Endothelial cell of umbilical vein (primary cell): ENCODE results near the gene TSHZ1. TPM values are rescaled to one million over a fixed set of nuclear protein-coding genes. Genes with fewer than 3 reads are reported as not detected.

ENCODE experiments used
- BruUV-seq: library from RNA; stranded (reverse); fragments of 400-500 nt; replicated peaks from 2 replicates; lab custom pipeline; 2021; lab: Mats Ljungman, UMichigan
- CTCF ChIA-PET: fragments of 300-600, 350-600 bp; sonication (Branson Sonifier 250); formaldehyde crosslinking; loops from one replicate; lab custom pipeline; 2021; ENCODE audit warnings: antibody characterized with exemption, inconsistent platforms; lab: Charles Lee
- POLR2A ChIA-PET: fragments of 300-600, 350-600 bp; sonication (Branson Sonifier 250); formaldehyde crosslinking; loops from one replicate; lab custom pipeline; 2021; ENCODE audit warnings: antibody characterized with exemption, inconsistent platforms; lab: Charles Lee
- DNase-seq: peaks from one replicate; pipeline ENCODE4 v3.0.0-alpha.2; 2011; ENCODE audit warnings: low read depth, low spot score
- FAIRE-seq: peaks from 2 replicates; lab custom pipeline; 2011; peaks lifted over from hg19 to GRCh38; lab: Jason Lieb, UNC
- H2AFZ ChIP-seq: 2 replicates; pipeline ENCODE4 v1.6.0; 2012; ENCODE audit warnings: low read depth, low read length, control low read depth, inconsistent platforms
- H3K27ac ChIP-seq: 2 replicates; pipeline ENCODE4 v1.5.1; 2011; ENCODE audit warnings: low read depth, mild to moderate bottlenecking, control low read depth, low read length, moderate library complexity; ENCODE audit not compliant: insufficient read depth
- H3K27me3 ChIP-seq, 2 experiments: 2 replicates each; pipeline versions ENCODE4 v1.6.0 to v1.6.1; 2011; ENCODE audit warnings: low read length in 2 of 2, mixed read lengths in 1 of 2; ENCODE audit not compliant: control insufficient read depth in 2 of 2, insufficient read depth in 2 of 2
- H3K36me3 ChIP-seq, 2 experiments: 2 replicates in 1 of 2; 3 replicates in 1 of 2; pipeline ENCODE4 v1.5.1; 2011; ENCODE audit warnings: low read length in 2 of 2, mild to moderate bottlenecking in 1 of 2, moderate library complexity in 1 of 2; ENCODE audit not compliant: control insufficient read depth in 2 of 2, insufficient read depth in 2 of 2; ENCODE audit errors: extremely low read depth in 1 of 2
- H3K4me1 ChIP-seq: 3 replicates; pipeline ENCODE4 v1.5.1; 2011; ENCODE audit warnings: mild to moderate bottlenecking, low read length; ENCODE audit not compliant: control insufficient read depth, insufficient read depth; ENCODE audit errors: extremely low read depth
- H3K4me2 ChIP-seq: 2 replicates; pipeline ENCODE4 v1.6.1; 2011; ENCODE audit warnings: low read length, control low read depth, mixed read lengths; ENCODE audit not compliant: insufficient read depth
- H3K4me3 ChIP-seq, 3 experiments: fragments of 200-600 bp in 1 of 3; sonication (generic), shearing (Covaris generic) in 1 of 3; replicated peaks in 1 of 3; 2 replicates each; pipeline ENCODE4 v1.5.1; 2011 to 2016; ENCODE audit warnings: control low read depth in 3 of 3, low read length in 3 of 3, mild to moderate bottlenecking in 2 of 3, inconsistent platforms in 1 of 3, low read depth in 1 of 3, moderate library complexity in 1 of 3; ENCODE audit not compliant: insufficient read depth in 1 of 3
- H3K79me2 ChIP-seq: 2 replicates; pipeline ENCODE4 v1.6.0; 2012; ENCODE audit warnings: low read length, inconsistent platforms; ENCODE audit not compliant: control insufficient read depth, insufficient read depth
- H3K9ac ChIP-seq: replicated peaks from 2 replicates; pipeline ENCODE3; 2011; ENCODE audit warnings: low read length, control low read depth; ENCODE audit not compliant: insufficient read depth; ENCODE audit errors: extremely low read depth
- H3K9me1 ChIP-seq: replicated peaks from 3 replicates; pipeline ENCODE4 v1.6.0; 2011; ENCODE audit warnings: mild to moderate bottlenecking, low read length; ENCODE audit not compliant: control insufficient read depth, insufficient read depth; ENCODE audit errors: extremely low read depth
- H3K9me3 ChIP-seq: replicated peaks from 2 replicates; pipeline ENCODE4 v1.5.1; 2012; ENCODE audit warnings: low read length, inconsistent platforms; ENCODE audit not compliant: control insufficient read depth, insufficient read depth
- H4K20me1 ChIP-seq: replicated peaks from 2 replicates; pipeline ENCODE3; 2011; ENCODE audit warnings: mild to moderate bottlenecking, low read length; ENCODE audit not compliant: control insufficient read depth, insufficient read depth; ENCODE audit errors: extremely low read depth
- CTCF ChIP-seq, 2 donors: IDR thresholded peaks; 1 replicate in 1 of 2; 2 replicates in 1 of 2; pipeline ENCODE4 v1.5.1; 2011; ENCODE audit warnings: low read length in 2 of 2, mild to moderate bottlenecking in 2 of 2, moderate library complexity in 2 of 2, control low read depth in 1 of 2, inconsistent platforms in 1 of 2, low read depth in 1 of 2; ENCODE audit not compliant: insufficient read depth in 1 of 2; ENCODE audit errors: extremely low read depth in 1 of 2
- EZH2 ChIP-seq: IDR thresholded peaks from 2 replicates; pipeline ENCODE4 v1.6.1; 2012; ENCODE audit warnings: borderline replicate concordance, low read depth, mild to moderate bottlenecking, moderate library complexity, low read length, inconsistent platforms; ENCODE audit not compliant: severe bottlenecking
- FOS ChIP-seq: IDR thresholded peaks from 2 replicates; pipeline ENCODE4 v1.6.1; 2011; ENCODE audit warnings: mild to moderate bottlenecking, low read length, moderate library complexity, borderline replicate concordance; ENCODE audit not compliant: insufficient read depth
- GATA2 ChIP-seq: IDR thresholded peaks from 2 replicates; pipeline ENCODE4 v1.7.0; 2011; ENCODE audit warnings: low read depth, mild to moderate bottlenecking, moderate library complexity, mixed read lengths, low read length; ENCODE audit not compliant: insufficient read length, insufficient read depth
- JUN ChIP-seq: IDR thresholded peaks from 2 replicates; pipeline ENCODE4 v1.6.1; 2011; ENCODE audit warnings: borderline replicate concordance, low read depth; ENCODE audit not compliant: insufficient read length, insufficient read depth
- MAX ChIP-seq: IDR thresholded peaks from 2 replicates; pipeline ENCODE4 v1.6.1; 2011; ENCODE audit not compliant: insufficient read depth, insufficient read length
- MYC ChIP-seq: IDR thresholded peaks from one replicate; pipeline ENCODE4 v1.6.1; 2011; ENCODE audit warnings: mild to moderate bottlenecking, low read depth, low read length
- POLR2A ChIP-seq: IDR thresholded peaks from 2 replicates; pipeline ENCODE4 v1.6.1; 2012; ENCODE audit warnings: low read depth, mild to moderate bottlenecking, control low read depth, low read length
- POLR2AphosphoS5 ChIP-seq: IDR thresholded peaks from 2 replicates; pipeline ENCODE4 v1.6.1; 2012; ENCODE audit warnings: low read depth, mild to moderate bottlenecking, control low read depth, low read length, moderate library complexity; ENCODE audit not compliant: insufficient read depth
- dilution Hi-C: fragments of 300-500 bp; cut with MboI; formaldehyde crosslinking; loops from one replicate; pipeline ENCODE4 v1.15.0; 2019; ENCODE audit warnings: low sequenced_read_pairs; ENCODE audit not compliant: extremely low pct_ligation_motif_present
- intact Hi-C: fragments of 100-400 bp; cut with micrococcal nuclease; formaldehyde crosslinking; loops from one replicate; pipeline ENCODE4 v1.10.0; 2022
- polyA plus RNA-seq, 4 experiments: library from polyadenylated mRNA; depleted of rRNA in 3 of 4; stranded (reverse) in 3 of 4; unstranded in 1 of 4; fragments of >200 nt; gene quantifications; 2 replicates each; pipeline versions ENCODE4 v1.2.1 to v1.2.3, GENCODE V29; 2011 to 2012; ENCODE audit warnings: missing spikeins in 1 of 4
- total RNA-seq: library from RNA; stranded (reverse); gene quantifications from 2 replicates; pipeline ENCODE4 v1.2.3, GENCODE V29; 2021

TSHZ1 gene
- total and polyA plus RNA-seq, 2 donors (not counting 3 experiments of a cell fraction or from before 2014, with no cell fraction given): 4.2 to 10.2 TPM

GRCh38 chr18:75314117-75314516 lies 103.5 kb downstream of the TSHZ1 start:
- H3K4me2 ChIP-seq: no peak overlapping the region
- H3K36me3 ChIP-seq: no peaks in the 10 kb centered on the region
- ChIA-PET POLR2A (no interaction called here), CTCF (no interaction called here)
- H3K9ac ChIP-seq: no peak overlapping the region
- FAIRE-seq (no peak), DNase-seq (no peak)
- no peaks in the 10 kb centered on the region for H3K4me1 ChIP-seq
- no peak for TF ChIP-seq CTCF (IDR thresholded peaks at IDR 0.05; ENCODE audit: extremely low read depth in 1 of 2, insufficient read depth in 1 of 2, low read depth in 1 of 2, low read length in 2 of 2)
- TF ChIP-seq GATA2: no peak
- TF ChIP-seq MAX: no peak
- TF ChIP-seq EZH2: no peak
- TF ChIP-seq JUN: no peak
- no peak overlapping the region for H3K27ac ChIP-seq
- dilution Hi-C loops: no loop called here
- H2AFZ ChIP-seq: no peak overlapping the region
- no peaks in the 10 kb centered on the region for H3K79me2 ChIP-seq
- intact Hi-C loops: no loop called here
- BruUV-seq: no TSS peak
- no peaks in the 10 kb centered on the region for H3K27me3 ChIP-seq
- no peaks in the 10 kb centered on the region for H3K9me3 ChIP-seq
- H4K20me1 ChIP-seq: no peaks in the 10 kb centered on the region
- no peaks in the 10 kb centered on the region for H3K9me1 ChIP-seq
- H3K4me3 ChIP-seq: no peak overlapping the region

GRCh38 chr18:75314606-75315005 lies 104.0 kb downstream of the TSHZ1 start:
- no peaks in the 10 kb centered on the region for H3K27me3 ChIP-seq
- H3K9me1 ChIP-seq: no peaks in the 10 kb centered on the region
- ChIA-PET CTCF (no interaction called here), POLR2A (no interaction called here)
- no peaks in the 10 kb centered on the region for H3K79me2 ChIP-seq
- H3K4me1 ChIP-seq: no peaks in the 10 kb centered on the region
- H3K9ac ChIP-seq: no peak overlapping the region
- intact Hi-C loops (no loop called here), dilution Hi-C loops (no loop called here)
- FAIRE-seq (no peak), DNase-seq (no peak)
- TF ChIP-seq EZH2: no peak
- TF ChIP-seq MAX: no peak
- no peak for TF ChIP-seq GATA2
- TF ChIP-seq CTCF (IDR thresholded peaks at IDR 0.05; ENCODE audit: extremely low read depth in 1 of 2, insufficient read depth in 1 of 2, low read depth in 1 of 2, low read length in 2 of 2): no peak
- no peak for TF ChIP-seq JUN
- TF ChIP-seq POLR2AphosphoS5: no peak
- no peak for TF ChIP-seq MYC
- no peak for TF ChIP-seq FOS
- no peak for TF ChIP-seq POLR2A
- H2AFZ ChIP-seq: no peak overlapping the region
- no peak overlapping the region for H3K4me3 ChIP-seq
- no peaks in the 10 kb centered on the region for H4K20me1 ChIP-seq
- no peak overlapping the region for H3K4me2 ChIP-seq
- no peaks in the 10 kb centered on the region for H3K9me3 ChIP-seq
- no TSS peak for BruUV-seq
- H3K36me3 ChIP-seq: no peaks in the 10 kb centered on the region
- no peak overlapping the region for H3K27ac ChIP-seq
